ENCODE results near the gene OSTC.

Gene OSTC

GRCh38 chr4:108694423-108694822 lies 44.0 kb downstream of the OSTC start:
- no peak for TF ChIP-seq CTCF (IDR thresholded peaks at IDR 0.05; ENCODE audit: extremely low read depth, insufficient read depth, missing control alignments)
- no peak for DNase-seq (ENCODE audit: low spot score)
- in situ Hi-C loops (cut with MboI; ENCODE audit: low pct_unique_long_range_greater_than_20kb, low sequenced_read_pairs, unreplicated experiment), result no loop called here

DNA sequence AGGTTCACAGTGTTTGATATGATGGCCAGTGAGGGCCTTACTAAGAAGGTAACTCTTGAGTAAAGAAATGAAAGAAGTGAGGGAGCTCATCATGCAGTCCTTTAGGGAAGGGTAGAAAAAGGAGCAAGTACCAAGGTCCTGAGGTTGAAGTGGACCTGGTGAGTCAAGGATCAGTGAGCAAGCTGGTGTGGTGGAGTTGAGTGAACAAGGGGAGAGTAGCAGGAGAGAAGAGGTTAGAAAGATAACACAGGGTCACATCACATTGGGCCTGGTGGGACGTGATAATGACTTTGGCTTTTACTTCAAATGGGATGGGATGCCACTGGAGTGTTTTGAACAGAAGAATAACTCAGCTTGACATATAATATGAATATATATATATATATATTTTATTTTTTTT lies 44.7 kb downstream of the OSTC start:
- in situ Hi-C loops (cut with MboI; ENCODE audit: low pct_unique_long_range_greater_than_20kb, low sequenced_read_pairs, unreplicated experiment), result no loop called here
- TF ChIP-seq CTCF (IDR thresholded peaks at IDR 0.05; ENCODE audit: extremely low read depth, insufficient read depth, missing control alignments), result no peak
- DNase-seq (ENCODE audit: low spot score), result no peak

GRCh38 chr4:108696160-108696559 lies 45.8 kb downstream of the OSTC start:
- in situ Hi-C loops (cut with MboI; ENCODE audit: low pct_unique_long_range_greater_than_20kb, low sequenced_read_pairs, unreplicated experiment), result no loop called here
- DNase-seq (ENCODE audit: low spot score), result no peak
- no peak for TF ChIP-seq CTCF (IDR thresholded peaks at IDR 0.05; ENCODE audit: extremely low read depth, insufficient read depth, missing control alignments)

DNA sequence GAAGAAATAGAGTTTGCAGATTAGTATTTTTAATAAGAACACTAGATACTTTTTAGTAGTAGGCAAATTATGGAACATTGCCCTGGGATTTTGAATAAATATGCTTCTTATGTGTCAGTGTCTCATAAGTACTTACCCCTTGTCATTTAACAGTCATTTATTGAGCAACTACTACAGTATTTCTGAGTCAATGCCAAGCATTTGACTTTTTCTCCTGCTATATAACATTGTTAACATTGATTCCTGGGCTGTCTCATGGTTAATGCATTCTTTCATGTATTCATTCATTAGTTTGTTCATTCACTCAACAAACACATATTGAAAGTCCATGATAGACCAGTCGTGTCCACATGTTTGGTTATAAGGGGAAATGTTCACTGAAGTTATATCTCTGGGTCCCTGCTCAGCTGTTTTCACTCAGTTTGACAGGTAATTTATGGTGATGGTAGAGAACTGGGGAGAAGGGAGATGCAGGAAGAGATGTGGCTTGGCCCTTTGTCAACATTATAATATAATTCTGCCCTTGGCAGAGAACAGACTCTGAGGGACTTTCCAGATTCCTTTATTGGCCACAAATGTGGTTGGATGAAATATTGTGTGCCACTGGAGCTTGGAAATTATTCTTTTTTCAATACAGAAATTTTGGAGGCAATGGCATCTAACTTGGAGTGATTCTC lies 49.8 kb downstream of the OSTC start:
- no peak for DNase-seq (ENCODE audit: low spot score)
- TF ChIP-seq CTCF (IDR thresholded peaks at IDR 0.05; ENCODE audit: extremely low read depth, insufficient read depth, missing control alignments), result no peak
- in situ Hi-C loops (cut with MboI; ENCODE audit: low pct_unique_long_range_greater_than_20kb, low sequenced_read_pairs, unreplicated experiment), result no loop called here

DNA sequence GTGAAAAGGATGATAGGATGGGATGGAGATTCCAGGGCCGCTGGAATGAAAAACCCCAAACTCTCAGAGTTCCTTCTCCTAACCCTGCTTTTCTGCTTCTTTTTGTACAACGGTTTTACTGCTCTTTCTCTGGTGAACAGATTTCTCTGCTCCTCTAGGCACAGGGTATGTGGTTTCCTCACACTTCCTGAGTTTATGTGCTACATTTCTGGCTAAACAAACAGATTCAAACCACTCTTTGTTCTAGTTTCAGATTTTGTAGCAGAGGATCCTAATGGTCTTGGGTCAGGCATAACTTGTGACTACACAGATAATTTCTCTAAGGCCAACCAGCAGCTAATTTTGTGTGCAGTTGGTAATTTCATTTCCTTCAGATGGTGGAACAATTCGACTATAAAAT lies 52.6 kb downstream of the OSTC start:
- no peak for DNase-seq (ENCODE audit: low spot score)
- in situ Hi-C loops (cut with MboI; ENCODE audit: low pct_unique_long_range_greater_than_20kb, low sequenced_read_pairs, unreplicated experiment), result no loop called here
- no peak for TF ChIP-seq CTCF (IDR thresholded peaks at IDR 0.05; ENCODE audit: extremely low read depth, insufficient read depth, missing control alignments)

DNA sequence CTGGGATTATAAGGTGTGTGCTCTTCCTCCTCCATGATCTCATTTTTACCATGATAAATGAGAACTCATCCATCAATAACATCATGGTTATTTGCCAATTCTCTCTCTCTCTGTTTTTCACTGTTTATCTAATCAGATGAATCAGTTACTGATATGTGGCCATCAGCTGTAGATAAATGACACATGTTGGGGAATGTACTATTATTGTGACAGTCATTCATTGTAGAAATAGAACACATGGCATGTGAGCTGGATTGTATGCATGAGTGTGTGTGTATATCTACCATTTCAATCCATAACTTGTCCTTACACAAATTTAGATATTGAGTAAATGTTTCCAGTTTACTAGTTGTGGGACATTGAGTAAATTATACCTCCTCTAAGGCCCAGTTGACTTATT lies 53.0 kb downstream of the OSTC start:
- in situ Hi-C loops (cut with MboI; ENCODE audit: low pct_unique_long_range_greater_than_20kb, low sequenced_read_pairs, unreplicated experiment), result no loop called here
- no peak for DNase-seq (ENCODE audit: low spot score)
- TF ChIP-seq CTCF (IDR thresholded peaks at IDR 0.05; ENCODE audit: extremely low read depth, insufficient read depth, missing control alignments), result no peak
